ENCODE data around the gene EMX1. TPM values are rescaled to one million over a fixed set of nuclear protein-coding genes. Genes with fewer than 3 reads are reported as not detected.
A peak's percentile ranks its signal among the peaks of the same experiment; 100 is the strongest.

The EMX1 gene
- total RNA-seq, 1 donor from 2014 or later: not detected

DNA sequence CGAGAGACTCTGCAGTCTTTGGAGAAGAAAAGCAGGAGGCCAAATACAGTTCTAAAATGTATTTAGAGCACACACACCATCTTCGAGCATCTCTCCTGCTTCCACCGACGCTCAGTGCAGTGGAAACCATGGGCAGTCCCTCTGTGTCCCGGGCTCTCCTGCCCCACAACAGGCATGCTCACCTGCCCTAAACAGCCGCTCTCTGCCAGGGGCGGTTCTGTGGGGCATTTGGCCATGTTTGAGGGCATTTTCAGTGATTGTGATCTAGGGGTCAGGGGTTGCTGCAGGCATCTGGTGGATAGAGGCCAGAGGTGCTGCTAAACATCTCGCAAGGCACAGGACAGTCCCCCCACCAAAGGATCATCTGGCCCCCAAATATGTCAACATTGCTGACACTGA lies 55.8 kb downstream of the EMX1 start:
- no peak for TF ChIP-seq CTCF (IDR thresholded peaks at IDR 0.05)
- Histone ChIP-seq H3K4me3 (no peak overlapping the region), H3K27me3 (no peaks in the 10 kb centered on the region), H3K9me3 (no peaks in the 10 kb centered on the region), H3K4me1 (no peaks in the 10 kb centered on the region), H3K27ac (no peak overlapping the region), H3K36me3 (no peaks in the 10 kb centered on the region)
- ATAC-seq (no peak), DNase-seq (no peak)
- intact Hi-C loops (cut with DNase I): no loop called here

GRCh38 chr2:72973566-72974435 lies 56.5 kb downstream of the EMX1 start:
- Histone ChIP-seq H3K27ac (no peak overlapping the region), H3K36me3 (no peaks in the 10 kb centered on the region), H3K4me3 (no peak overlapping the region), H3K4me1 (no peaks in the 10 kb centered on the region), H3K27me3 (no peaks in the 10 kb centered on the region), H3K9me3 (no peaks in the 10 kb centered on the region)
- ATAC-seq (peak; percentile 87), DNase-seq (no peak)
- intact Hi-C loops (cut with DNase I): no loop called here
- TF ChIP-seq CTCF (IDR thresholded peaks at IDR 0.05): peak; percentile 73

GRCh38 chr2:72974436-72974754 lies 57.1 kb downstream of the EMX1 start:
- no peaks in the 10 kb centered on the region for H3K27me3 ChIP-seq
- no peak overlapping the region for H3K4me3 ChIP-seq
- no peak for TF ChIP-seq CTCF (IDR thresholded peaks at IDR 0.05)
- no peak overlapping the region for H3K27ac ChIP-seq
- DNase-seq (no peak), ATAC-seq (no peak)
- H3K4me1 ChIP-seq: no peaks in the 10 kb centered on the region
- H3K36me3 ChIP-seq: no peaks in the 10 kb centered on the region
- no peaks in the 10 kb centered on the region for H3K9me3 ChIP-seq
- intact Hi-C loops (cut with DNase I): no loop called here

DNA sequence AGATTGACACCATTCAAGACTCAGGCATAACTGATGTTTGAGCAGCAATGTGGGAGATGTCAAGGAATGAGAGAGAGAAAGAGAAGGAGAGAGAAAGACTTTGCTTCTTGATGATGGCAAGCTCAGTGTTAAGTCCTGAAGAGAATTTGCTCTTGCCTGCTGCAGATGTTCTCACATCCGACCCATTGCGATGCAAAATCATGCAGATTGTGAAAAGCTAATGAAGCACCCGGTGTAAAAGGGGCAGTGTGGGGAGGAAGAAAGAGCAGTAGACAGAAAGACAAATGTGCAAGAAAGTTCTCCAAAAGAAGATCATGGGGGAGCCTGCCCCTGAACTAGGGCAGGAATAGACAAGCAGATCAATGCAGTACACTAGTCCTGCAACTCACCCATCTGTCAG lies 57.7 kb downstream of the EMX1 start:
- no peaks in the 10 kb centered on the region for H3K4me1 ChIP-seq
- no peak overlapping the region for H3K4me3 ChIP-seq
- no peaks in the 10 kb centered on the region for H3K9me3 ChIP-seq
- intact Hi-C loops (cut with DNase I): no loop called here
- no peak for TF ChIP-seq CTCF (IDR thresholded peaks at IDR 0.05)
- H3K27ac ChIP-seq: no peak overlapping the region
- no peaks in the 10 kb centered on the region for H3K27me3 ChIP-seq
- H3K36me3 ChIP-seq: no peaks in the 10 kb centered on the region
- DNase-seq (no peak), ATAC-seq (no peak)

DNA sequence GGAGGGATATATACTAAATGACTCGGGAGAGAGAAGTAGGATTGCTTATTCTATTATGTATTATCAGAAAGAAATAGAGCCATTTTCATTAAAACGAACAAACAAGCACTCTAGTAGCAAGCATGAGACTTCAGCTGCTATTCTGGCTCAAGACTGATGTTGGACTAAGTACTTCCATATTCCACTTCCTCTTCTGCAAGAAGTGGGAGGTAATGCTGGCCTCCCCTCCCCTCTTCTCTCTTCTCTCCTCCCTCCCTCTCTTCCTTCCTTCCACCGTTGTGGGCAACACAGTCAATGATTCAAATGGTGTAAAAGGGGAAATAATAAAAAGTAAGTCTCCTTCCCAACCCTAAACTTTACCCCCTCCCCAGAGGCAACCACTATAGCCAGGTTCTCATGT lies 62.6 kb downstream of the EMX1 start:
- Histone ChIP-seq H3K27me3 (no peaks in the 10 kb centered on the region), H3K4me3 (no peak overlapping the region), H3K4me1 (no peaks in the 10 kb centered on the region), H3K9me3 (no peaks in the 10 kb centered on the region), H3K27ac (no peak overlapping the region), H3K36me3 (no peaks in the 10 kb centered on the region)
- DNase-seq: no peak
- ATAC-seq: peak; percentile 91
- intact Hi-C loops (cut with DNase I): no loop called here
- no peak for TF ChIP-seq CTCF (IDR thresholded peaks at IDR 0.05)
